ENCODE measurements around the gene SIRT7.

Gene SIRT7

DNA sequence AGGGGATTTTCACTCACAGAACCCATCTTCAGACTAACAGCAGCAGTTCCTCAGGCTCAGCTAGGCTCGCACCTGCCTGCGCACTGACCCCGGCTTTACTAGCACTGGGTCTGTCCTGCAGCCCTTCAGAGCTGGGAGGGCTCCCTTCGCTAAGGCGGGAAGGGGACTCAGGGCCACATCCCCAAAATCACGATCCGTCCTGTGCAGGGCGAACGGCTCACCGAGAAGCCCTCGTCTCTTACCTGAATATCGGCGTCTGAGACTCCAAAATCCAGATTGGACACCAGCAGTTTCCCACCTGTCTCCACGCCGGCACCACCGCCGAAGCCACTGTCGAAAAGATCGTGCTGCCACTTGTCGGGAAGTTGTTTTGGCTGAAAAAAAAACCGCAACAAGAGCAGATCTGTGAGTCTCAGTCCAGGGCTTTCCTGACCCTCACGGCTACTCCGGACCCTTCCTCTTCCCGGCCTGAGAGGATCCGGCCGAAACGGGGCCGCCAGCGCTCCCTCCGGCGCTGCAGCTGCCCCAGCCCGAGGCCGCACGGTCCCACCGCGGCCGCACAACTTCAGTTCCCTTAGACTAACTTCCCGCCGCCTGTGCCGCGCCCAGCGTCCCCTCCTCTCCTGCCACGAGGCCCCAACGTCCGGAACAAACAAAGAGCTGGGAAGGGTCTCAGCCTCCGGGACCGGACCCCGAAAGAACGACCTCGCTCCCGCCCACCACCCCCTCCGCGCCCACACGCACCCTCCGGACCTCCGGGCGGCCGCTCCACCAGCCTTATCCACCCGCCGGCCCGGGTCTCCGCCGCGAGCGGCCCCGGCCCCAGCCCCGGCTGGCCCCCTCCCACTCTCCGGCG is 27.3 kb downstream of the SIRT7 start:
- CTCF ChIA-PET, result interaction anchor here (0.6 kb wide), 1 partner anchor 36 kb away, joined by 3 read pairs; no protein-coding TSS in a partner anchor
- Mint-ChIP-seq H3K36me3 (peaks cover 40% of the 10 kb centered on the region), H3K27me3 (no peaks in the 10 kb centered on the region), H3K27ac (peak overlapping the region; percentile 98), H3K4me1 (peaks cover 42% of the 10 kb centered on the region), H3K9me3 (no peaks in the 10 kb centered on the region), H3K4me3 (peak overlapping the region; percentile 87)
- peak; percentile 59 for DNase-seq

- Mint-ChIP-seq H3K4me1 (peaks cover 45% of the 10 kb centered on the region), H3K27me3 (no peaks in the 10 kb centered on the region), H3K27ac (peak overlapping the region; percentile 81), H3K4me3 (peak overlapping the region; percentile 87), H3K36me3 (peaks cover 45% of the 10 kb centered on the region), H3K9me3 (no peaks in the 10 kb centered on the region)
- no peak for DNase-seq
- CTCF ChIA-PET, result no interaction called here
These were observed 28.4 kb downstream of the SIRT7 start for GRCh38 chr17:81889602-81890001.

DNA sequence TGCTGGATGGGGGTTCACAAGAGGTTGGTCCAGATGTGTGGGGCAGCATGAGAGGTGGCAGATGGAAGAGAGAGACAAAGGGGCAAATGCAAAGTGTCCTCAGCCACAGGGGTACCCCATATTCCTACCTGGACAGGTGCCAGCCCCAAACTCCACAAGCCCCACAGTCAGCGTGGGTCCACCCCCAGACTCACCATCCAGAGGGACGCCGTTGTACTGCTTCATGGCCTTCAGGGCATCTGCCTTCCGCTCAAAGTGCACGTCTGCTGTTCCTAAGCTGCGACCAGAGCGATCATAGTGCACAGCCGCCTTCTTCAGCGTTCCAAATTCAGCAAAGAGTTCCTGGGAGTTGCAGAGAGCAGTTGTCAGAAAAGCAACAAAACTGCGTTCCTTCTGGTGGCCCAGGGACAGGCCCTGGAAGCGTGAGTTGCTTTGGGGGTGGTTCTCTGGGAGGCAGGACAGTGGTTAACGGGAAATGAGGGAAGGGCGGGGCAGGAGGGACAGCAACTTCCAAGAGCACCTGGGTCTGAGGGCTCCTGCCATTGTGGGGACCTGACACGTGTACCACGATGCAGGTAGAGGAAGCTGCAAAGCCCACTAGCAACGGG is 28.9 kb downstream of the SIRT7 start:
- H3K4me1 Mint-ChIP-seq, result peaks cover 45% of the 10 kb centered on the region
- DNase-seq, result no peak
- CTCF ChIA-PET, result no interaction called here
- peak overlapping the region; percentile 81 for H3K27ac Mint-ChIP-seq
- H3K27me3 Mint-ChIP-seq, result no peaks in the 10 kb centered on the region
- peak overlapping the region; percentile 56 for H3K4me3 Mint-ChIP-seq
- peaks cover 49% of the 10 kb centered on the region for H3K36me3 Mint-ChIP-seq
- H3K9me3 Mint-ChIP-seq, result no peaks in the 10 kb centered on the region

GRCh38 chr17:81888105-81888987 is 29.6 kb downstream of the SIRT7 start:
- Mint-ChIP-seq H3K9me3 (no peaks in the 10 kb centered on the region), H3K36me3 (peaks cover 51% of the 10 kb centered on the region), H3K27ac (peak overlapping the region; percentile 37), H3K27me3 (no peaks in the 10 kb centered on the region), H3K4me3 (peak overlapping the region; percentile 56), H3K4me1 (peaks cover 43% of the 10 kb centered on the region)
- CTCF ChIA-PET, result no interaction called here
- no peak for DNase-seq

GRCh38 chr17:81885869-81886548 is 32.0 kb downstream of the SIRT7 start:
- peaks cover 37% of the 10 kb centered on the region for H3K4me1 Mint-ChIP-seq
- H3K27me3 Mint-ChIP-seq, result no peaks in the 10 kb centered on the region
- peak overlapping the region; percentile 77 for H3K27ac Mint-ChIP-seq
- H3K9me3 Mint-ChIP-seq, result no peaks in the 10 kb centered on the region
- peaks cover 59% of the 10 kb centered on the region for H3K36me3 Mint-ChIP-seq
- no peak for DNase-seq
- CTCF ChIA-PET, result interaction anchor here (0.8 kb wide), 1 partner anchor 16 kb away, joined by 3 read pairs; no protein-coding TSS in a partner anchor
- no peak overlapping the region for H3K4me3 Mint-ChIP-seq

- DNase-seq, result no peak
- Mint-ChIP-seq H3K27me3 (no peaks in the 10 kb centered on the region), H3K36me3 (peaks cover 57% of the 10 kb centered on the region), H3K27ac (peak overlapping the region; percentile 77), H3K4me3 (no peak overlapping the region), H3K4me1 (peaks cover 35% of the 10 kb centered on the region), H3K9me3 (no peaks in the 10 kb centered on the region)
- CTCF ChIA-PET, result interaction anchor here (0.8 kb wide), 1 partner anchor 16 kb away, joined by 3 read pairs; no protein-coding TSS in a partner anchor
These were observed 32.5 kb downstream of the SIRT7 start for GRCh38 chr17:81885454-81885853.

DNA sequence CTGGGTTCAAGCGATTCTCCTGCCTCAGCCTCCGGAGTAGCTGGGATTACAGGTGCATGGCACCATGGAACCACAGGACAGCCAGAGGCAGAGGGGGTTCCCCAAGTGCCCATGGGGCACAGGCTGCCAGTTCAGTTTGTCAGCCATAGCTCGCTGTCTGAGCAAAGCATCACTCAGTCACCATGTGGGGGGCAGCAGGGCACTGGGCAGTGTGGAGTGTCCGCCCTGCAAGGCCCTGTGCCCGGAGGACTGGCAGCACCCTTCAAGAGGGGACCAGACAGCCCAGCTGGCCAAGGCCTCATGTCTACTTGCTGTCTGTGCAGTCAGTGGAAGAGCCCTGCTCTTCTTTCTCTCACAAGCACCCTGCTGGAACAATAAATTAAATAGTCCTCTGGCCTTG is 33.0 kb downstream of the SIRT7 start:
- H3K27ac Mint-ChIP-seq, result no peak overlapping the region
- CTCF ChIA-PET, result interaction anchor here (0.8 kb wide), 1 partner anchor 15 kb away, joined by 3 read pairs; no protein-coding TSS in a partner anchor
- DNase-seq, result no peak
- no peaks in the 10 kb centered on the region for H3K9me3 Mint-ChIP-seq
- H3K36me3 Mint-ChIP-seq, result peaks cover 56% of the 10 kb centered on the region
- no peaks in the 10 kb centered on the region for H3K27me3 Mint-ChIP-seq
- H3K4me3 Mint-ChIP-seq, result no peak overlapping the region
- H3K4me1 Mint-ChIP-seq, result peaks cover 30% of the 10 kb centered on the region

DNA sequence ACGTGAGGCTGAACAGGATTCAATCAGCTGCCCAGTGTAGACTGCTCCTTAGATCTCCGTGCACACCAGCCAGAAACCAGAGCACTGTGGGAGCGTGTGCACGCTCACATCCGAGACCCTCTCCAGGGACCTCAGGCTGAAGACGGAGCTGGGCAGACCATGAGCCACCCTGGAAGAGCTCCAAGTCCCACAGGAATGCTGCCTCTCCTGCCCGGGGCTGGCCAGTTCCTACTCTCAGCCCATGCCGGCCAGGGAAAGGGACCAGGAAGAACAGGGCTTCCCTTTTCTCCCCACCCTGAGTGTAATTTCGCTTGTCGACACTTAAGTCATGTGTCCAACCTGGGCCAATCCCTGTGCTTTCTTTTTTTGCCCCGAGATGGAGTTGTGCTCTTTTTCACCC is 33.5 kb downstream of the SIRT7 start:
- Mint-ChIP-seq H3K9me3 (no peaks in the 10 kb centered on the region), H3K36me3 (peaks cover 57% of the 10 kb centered on the region), H3K4me1 (peaks cover 27% of the 10 kb centered on the region), H3K27me3 (no peaks in the 10 kb centered on the region), H3K27ac (no peak overlapping the region), H3K4me3 (no peak overlapping the region)
- DNase-seq, result no peak
- CTCF ChIA-PET, result no interaction called here

DNA sequence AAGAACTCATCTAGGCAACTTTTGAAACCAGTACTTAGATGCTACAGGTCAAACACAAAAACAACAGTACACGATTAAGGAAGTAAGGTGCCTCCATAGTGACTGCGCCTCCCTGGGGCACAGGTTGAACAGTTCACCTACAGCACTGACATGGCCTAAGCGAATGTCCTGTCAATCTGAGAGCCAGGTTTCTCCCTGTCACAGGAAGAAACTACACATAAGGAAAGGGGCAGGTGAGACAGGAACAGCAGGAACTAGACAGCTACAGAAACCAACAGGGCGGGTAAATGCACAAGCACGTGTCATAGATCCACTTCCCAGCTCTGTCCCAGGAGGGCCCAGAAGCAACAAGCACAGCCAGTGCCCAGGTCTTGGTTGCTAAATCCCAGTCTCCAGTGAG is 38.9 kb downstream of the SIRT7 start:
- Mint-ChIP-seq H3K4me3 (no peak overlapping the region), H3K9me3 (no peaks in the 10 kb centered on the region), H3K36me3 (peaks cover 36% of the 10 kb centered on the region), H3K4me1 (peaks cover 10% of the 10 kb centered on the region), H3K27me3 (no peaks in the 10 kb centered on the region), H3K27ac (peak overlapping the region; percentile 67)
- CTCF ChIA-PET, result no interaction called here
- no peak for DNase-seq

DNA sequence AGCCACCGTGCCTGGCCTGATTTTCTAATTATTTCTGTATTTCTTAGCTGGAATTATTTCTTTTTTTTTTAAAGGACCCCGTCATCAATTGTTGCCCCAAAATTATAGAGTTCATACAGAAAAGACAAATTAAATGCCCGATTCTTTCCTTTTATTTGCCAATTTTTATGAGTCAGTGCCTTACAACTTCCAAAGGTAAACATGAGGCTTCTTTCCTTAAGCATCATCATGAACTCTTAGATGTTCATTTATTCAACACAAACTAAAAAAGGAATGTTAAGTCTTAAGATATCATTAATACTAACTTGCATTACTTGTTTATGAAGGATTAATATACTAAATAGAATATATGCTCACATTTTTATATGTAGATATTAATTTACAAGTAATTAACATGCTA is 39.7 kb downstream of the SIRT7 start:
- no peaks in the 10 kb centered on the region for H3K9me3 Mint-ChIP-seq
- no peak overlapping the region for H3K27ac Mint-ChIP-seq
- DNase-seq, result no peak
- no peaks in the 10 kb centered on the region for H3K27me3 Mint-ChIP-seq
- CTCF ChIA-PET, result no interaction called here
- H3K4me1 Mint-ChIP-seq, result peaks cover 16% of the 10 kb centered on the region
- peaks cover 34% of the 10 kb centered on the region for H3K36me3 Mint-ChIP-seq
- no peak overlapping the region for H3K4me3 Mint-ChIP-seq

GRCh38 chr17:81877569-81877968 is 40.4 kb downstream of the SIRT7 start:
- H3K27me3 Mint-ChIP-seq, result no peaks in the 10 kb centered on the region
- H3K9me3 Mint-ChIP-seq, result no peaks in the 10 kb centered on the region
- H3K4me3 Mint-ChIP-seq, result no peak overlapping the region
- DNase-seq, result no peak
- H3K4me1 Mint-ChIP-seq, result peaks cover 23% of the 10 kb centered on the region
- no peak overlapping the region for H3K27ac Mint-ChIP-seq
- H3K36me3 Mint-ChIP-seq, result peaks cover 35% of the 10 kb centered on the region
- CTCF ChIA-PET, result no interaction called here

- Mint-ChIP-seq H3K4me1 (peaks cover 53% of the 10 kb centered on the region), H3K4me3 (peak overlapping the region; percentile 84), H3K27me3 (no peaks in the 10 kb centered on the region), H3K36me3 (peaks cover 24% of the 10 kb centered on the region), H3K9me3 (no peaks in the 10 kb centered on the region), H3K27ac (peak overlapping the region; percentile 97)
- peak; percentile 96 for DNase-seq
- CTCF ChIA-PET, result no interaction called here
These were observed 46.4 kb downstream of the SIRT7 start for GRCh38 chr17:81871387-81872230.

GRCh38 chr17:81870981-81871386 is 47.0 kb downstream of the SIRT7 start, which contains the start of gene ARHGDIA:
Gene ARHGDIA (minus strand): TSS chr17:81871337. CDS start chr17:81869930, 1,407 bp downstream.
- Mint-ChIP-seq H3K4me1 (peaks cover 56% of the 10 kb centered on the region), H3K36me3 (peaks cover 24% of the 10 kb centered on the region), H3K9me3 (no peaks in the 10 kb centered on the region), H3K4me3 (peak within 1 kb of the TSS; percentile 88), H3K27me3 (no peaks in the 10 kb centered on the region), H3K27ac (peak within 1 kb of the TSS; percentile 97)
- CTCF ChIA-PET, result no interaction called here
- no peak for DNase-seq

All from activated naive CD4-positive, alpha-beta T cell treated with anti-CD3 and anti-CD28 coated beads, Interleukin-2, amount 10 ng/mL, durations not matched to agents 7 days and 5 days (primary cell).